HCT116 (cell line): ENCODE measurements around the gene MLPH. TPM values are rescaled to one million over a fixed set of nuclear protein-coding genes. Genes with fewer than 3 reads are reported as not detected.

Experiments used
- ATAC-seq: fragments of 200-7000 bp; cut with Tn5 transposase; 2 replicates; pipeline ENCODE4 v1.9.1; 2020; ENCODE audit warnings: mild to moderate bottlenecking, moderate library complexity
- BruUV-seq: library from RNA; stranded (reverse); fragments of 400-500 nt; replicated peaks from 2 replicates; lab custom pipeline; 2021; lab: Mats Ljungman, UMichigan
- CTCF ChIA-PET: fragments of 300-600 bp; sonication (Branson Sonifier 250); formaldehyde crosslinking; loops from one replicate; lab custom pipeline; 2021; ENCODE audit warnings: antibody characterized with exemption; lab: Charles Lee
- POLR2A ChIA-PET: fragments of 300-600, 350-600 bp; sonication (Branson Sonifier 250); formaldehyde crosslinking; loops from one replicate; lab custom pipeline; 2021; ENCODE audit warnings: antibody characterized with exemption; lab: Charles Lee
- RAD21 ChIA-PET, 2 experiments: fragments of 300-600 bp; sonication (Branson Sonifier 250); formaldehyde crosslinking; loops; one replicate each; lab custom pipeline; 2023; ENCODE audit warnings: low total read pairs in 2 of 2; ENCODE audit not compliant: uncharacterized antibody in 2 of 2, unreplicated experiment in 2 of 2, low non-redundant PET in 1 of 2; lab: Charles Lee
- DNase-seq: peaks from one replicate; pipeline ENCODE4 v3.0.0-alpha.2; 2010; ENCODE audit warnings: low read depth, low spot score
- H2AFZ ChIP-seq: fragments of 200-600 bp; shearing (Covaris generic), sonication (generic); 2 replicates; pipeline ENCODE4 v1.6.1; 2017; ENCODE audit warnings: low read depth, mixed run types, mixed read lengths, antibody characterized with exemption, low read length; ENCODE audit not compliant: poor library complexity, severe bottlenecking
- H3K27ac ChIP-seq: 2 replicates; pipeline ENCODE4 v1.5.1; 2012; ENCODE audit warnings: low read depth, low read length
- H3K27me3 ChIP-seq: fragments of 200-600 bp; sonication (generic); 2 replicates; pipeline ENCODE4 v1.6.1; 2016; ENCODE audit warnings: mixed run types, low read length, mixed read lengths; ENCODE audit not compliant: insufficient read depth
- H3K36me3 ChIP-seq, 2 experiments: fragments of 200-500 bp in 1 of 2; fragments of 200-600 bp in 1 of 2; sonication (Bioruptor generic) in 1 of 2; sonication (generic) in 1 of 2; 2 replicates each; pipeline versions ENCODE4 v1.5.1 to v1.6.1; 2014 to 2016; ENCODE audit warnings: low read length in 2 of 2, inconsistent platforms in 1 of 2, mixed read lengths in 1 of 2, mixed run types in 1 of 2; ENCODE audit not compliant: insufficient read depth in 2 of 2, control insufficient read depth in 1 of 2
- H3K4me1 ChIP-seq, 2 experiments: fragments of 200-600 bp in 1 of 2; sonication (generic) in 1 of 2; 2 replicates each; pipeline versions ENCODE4 v1.5.1 to v1.6.1; 2012 to 2017; ENCODE audit warnings: low read length in 2 of 2, inconsistent platforms in 1 of 2, mild to moderate bottlenecking in 1 of 2, mixed read lengths in 1 of 2, mixed run types in 1 of 2, moderate library complexity in 1 of 2; ENCODE audit not compliant: insufficient read depth in 2 of 2, control insufficient read depth in 1 of 2
- H3K4me2 ChIP-seq: fragments of 200-600 bp; sonication (generic); 2 replicates; pipeline ENCODE4 v1.6.1; 2017; ENCODE audit warnings: mixed run types, low read length, mixed read lengths
- H3K4me3 ChIP-seq, 2 experiments: fragments of 200-600 bp in 1 of 2; sonication (generic) in 1 of 2; replicated peaks in 1 of 2; 2 replicates each; pipeline ENCODE4 v1.5.1; 2011 to 2016; ENCODE audit warnings: low read length in 2 of 2, control low read depth in 1 of 2, low read depth in 1 of 2, mild to moderate bottlenecking in 1 of 2, mixed read lengths in 1 of 2, mixed run types in 1 of 2
- H3K79me2 ChIP-seq: fragments of 200-600 bp; sonication (generic); 2 replicates; pipeline ENCODE4 v1.6.1; 2017; ENCODE audit warnings: mild to moderate bottlenecking, mixed run types, low read length, moderate library complexity, mixed read lengths; ENCODE audit not compliant: insufficient read depth
- H3K9ac ChIP-seq: fragments of 200-600 bp; sonication (generic); 2 replicates; pipeline ENCODE4 v1.6.1; 2016; ENCODE audit warnings: low read length, mixed read lengths
- H3K9me2 ChIP-seq: fragments of 200-600 bp; sonication (generic), shearing (Covaris generic); 2 replicates; pipeline ENCODE4 v1.6.1; 2017; ENCODE audit warnings: mixed run types, mild to moderate bottlenecking, moderate library complexity; ENCODE audit not compliant: insufficient read depth
- H3K9me3 ChIP-seq, 2 experiments: fragments of 200-500 bp in 1 of 2; fragments of 200-600 bp in 1 of 2; sonication (Bioruptor generic) in 1 of 2; sonication (generic) in 1 of 2; 2 replicates each; pipeline ENCODE4 v1.6.1; 2014 to 2017; ENCODE audit warnings: low read length in 2 of 2, mixed read lengths in 2 of 2, inconsistent platforms in 1 of 2, low read depth in 1 of 2, mild to moderate bottlenecking in 1 of 2, mixed run types in 1 of 2, moderate library complexity in 1 of 2; ENCODE audit not compliant: control insufficient read depth in 1 of 2, insufficient read depth in 1 of 2
- H4K20me1 ChIP-seq: fragments of 200-600 bp; sonication (generic), shearing (Covaris generic); 2 replicates; pipeline ENCODE4 v1.6.1; 2017; ENCODE audit warnings: mixed run types, mild to moderate bottlenecking, moderate library complexity; ENCODE audit not compliant: insufficient read depth
- ATF3 ChIP-seq: IDR thresholded peaks from 2 replicates; pipeline ENCODE4 v1.6.1; 2012
- CBX3 ChIP-seq: IDR thresholded peaks from 2 replicates; pipeline ENCODE4 v1.6.1; 2012; ENCODE audit warnings: low read depth
- CEBPB ChIP-seq: IDR thresholded peaks from 2 replicates; pipeline ENCODE4 v1.6.1; 2012; ENCODE audit warnings: low read depth
- CTCF ChIP-seq, 3 experiments: fragments of 200-600 bp in 1 of 3; sonication (generic) in 1 of 3; IDR thresholded peaks in 2 of 3; conservative IDR thresholded peaks in 1 of 3; 2 replicates each; pipeline ENCODE4 v1.5.1; 2012 to 2017; ENCODE audit warnings: low read depth in 2 of 3, low read length in 2 of 3, antibody characterized with exemption in 1 of 3, borderline replicate concordance in 1 of 3, control low read depth in 1 of 3, mild to moderate bottlenecking in 1 of 3, mixed read lengths in 1 of 3, mixed run types in 1 of 3, moderate library complexity in 1 of 3; ENCODE audit not compliant: insufficient read depth in 1 of 3
- EGR1 ChIP-seq: IDR thresholded peaks from 2 replicates; pipeline ENCODE4 v1.6.1; 2012; ENCODE audit warnings: low read depth
- FOSL1 ChIP-seq: IDR thresholded peaks from 2 replicates; pipeline ENCODE4 v1.6.1; 2012; ENCODE audit warnings: low read depth
- MAX ChIP-seq: IDR thresholded peaks from 2 replicates; pipeline ENCODE4 v1.6.1; 2012
- REST ChIP-seq: IDR thresholded peaks from 2 replicates; pipeline ENCODE4 v1.6.1; 2012; ENCODE audit warnings: low read depth
- SP1 ChIP-seq: IDR thresholded peaks from 2 replicates; pipeline ENCODE4 v1.6.1; 2012; ENCODE audit warnings: low read depth
- SRF ChIP-seq: IDR thresholded peaks from 2 replicates; pipeline ENCODE4 v1.6.1; 2012; ENCODE audit warnings: low read depth
- YY1 ChIP-seq: IDR thresholded peaks from 2 replicates; pipeline ENCODE4 v1.6.1; 2011; ENCODE audit warnings: low read length, low read depth, moderate library complexity, mild to moderate bottlenecking; ENCODE audit not compliant: insufficient replicate concordance; ENCODE audit errors: extremely low read depth
- ZBTB33 ChIP-seq: IDR thresholded peaks from 2 replicates; pipeline ENCODE4 v1.6.1; 2011; ENCODE audit warnings: mild to moderate bottlenecking, low read length, moderate library complexity; ENCODE audit not compliant: insufficient replicate concordance; ENCODE audit errors: extremely low read depth
- ZNF274 ChIP-seq: fragments of 200-500 bp; sonication (Bioruptor generic); IDR thresholded peaks from 2 replicates; pipeline ENCODE4 v1.6.1; 2014; ENCODE audit warnings: mild to moderate bottlenecking, low read depth, low read length, inconsistent platforms
- intact Hi-C: fragments of 100-400 bp; cut with micrococcal nuclease; formaldehyde crosslinking; loops from 2 replicates; pipeline ENCODE4 v1.10.0; 2022
- total RNA-seq: library from RNA; stranded (reverse); gene quantifications from one replicate; pipeline ENCODE4 v1.2.1, GENCODE V29; 2021; ENCODE audit not compliant: unreplicated experiment

The MLPH gene
- total RNA-seq, 1 experiment from 2014 or later = 81.4 TPM

- Histone ChIP-seq H3K36me3 (peaks cover 11 to 47% of the 10 kb centered on the region in 2 experiments; a peak in 3 of 4 replicates), H3K4me2 (no peak overlapping the region), H3K27me3 (no peaks in the 10 kb centered on the region), H3K4me1 (peaks cover 37 to 72% of the 10 kb centered on the region in 2 experiments), H3K79me2 (peaks cover 42% of the 10 kb centered on the region), H3K9me2 (no peaks in the 10 kb centered on the region), H4K20me1 (no peaks in the 10 kb centered on the region), H3K27ac (no peak overlapping the region), H2AFZ (no peak overlapping the region), H3K9ac (no peak overlapping the region), H3K9me3 (no peaks in the 10 kb centered on the region), H3K4me3 (no peak overlapping the region)
- DNase-seq = no peak
- intact Hi-C loops = no loop called here
- POLR2A ChIA-PET = no interaction called here
- CTCF ChIA-PET = no interaction called here
- RAD21 ChIA-PET = no interaction called here
- no peak for ATAC-seq
- TF ChIP-seq EGR1 (no peak), CTCF (IDR thresholded peaks at IDR 0.05 in 2 of 3, conservative IDR thresholded peaks at IDR 0.05 in 1 of 3; ENCODE audit: borderline replicate concordance in 1 of 3, insufficient read depth in 1 of 3, low read depth in 2 of 3, low read length in 2 of 3) (no peak), ZNF274 (no peak), MAX (no peak), SP1 (no peak), ATF3 (no peak), CEBPB (no peak), ZBTB33 (no peak), YY1 (no peak), CBX3 (no peak), FOSL1 (no peak), SRF (no peak), REST (no peak)
- BruUV-seq = no TSS peak
These were observed 11.3 kb downstream of the MLPH start for GRCh38 chr2:237498341-237498740.
